IMR-90 (cell line): ENCODE results near the gene PDXK. TPM values are rescaled to one million over a fixed set of nuclear protein-coding genes. Genes with fewer than 3 reads are reported as not detected.

Experiments used
- ATAC-seq: fragments of 200-7000 bp; cut with Tn5 transposase; 2 replicates; pipeline ENCODE4 v1.9.1; 2020; ENCODE audit warnings: low read depth, mild to moderate bottlenecking, moderate library complexity
- BruUV-seq: library from RNA; stranded (reverse); fragments of 400-500 nt; replicated peaks from 2 replicates; lab custom pipeline; 2021; lab: Mats Ljungman, UMichigan
- CTCF ChIA-PET: fragments of 300-600 bp; formaldehyde crosslinking; extraction: SDS; loops from one replicate; lab custom pipeline; 2021; ENCODE audit warnings: antibody characterized with exemption; lab: Yijun Ruan, JAX
- POLR2A ChIA-PET: fragments of 300-600 bp; sonication (Branson Sonifier 250); formaldehyde crosslinking; loops from one replicate; lab custom pipeline; 2022; ENCODE audit warnings: antibody characterized with exemption; ENCODE audit not compliant: unreplicated experiment; lab: Charles Lee
- DNase-seq: peaks from one replicate; pipeline ENCODE4 v3.0.0; 2013
- H2AFZ ChIP-seq: replicated peaks from 2 replicates; pipeline ENCODE3; 2013; ENCODE audit warnings: low read length, mild to moderate bottlenecking; ENCODE audit not compliant: poor library complexity
- H2AK5ac ChIP-seq: 2 replicates; pipeline ENCODE4 v1.6.1; 2013; ENCODE audit warnings: low read depth, low read length, inconsistent platforms
- H2AK9ac ChIP-seq: replicated peaks from 2 replicates; pipeline ENCODE3; 2013; ENCODE audit warnings: mild to moderate bottlenecking, low read depth, low read length, moderate library complexity; ENCODE audit not compliant: poor library complexity
- H2BK120ac ChIP-seq: 2 replicates; pipeline ENCODE4 v1.6.1; 2013; ENCODE audit warnings: low read depth, low read length, inconsistent platforms
- H2BK15ac ChIP-seq: 3 replicates; pipeline ENCODE4 v1.6.1; 2013; ENCODE audit warnings: low read depth, low read length, inconsistent platforms
- H2BK20ac ChIP-seq: 2 replicates; pipeline ENCODE4 v1.6.1; 2013; ENCODE audit warnings: low read depth, mild to moderate bottlenecking, inconsistent platforms, low read length, moderate library complexity
- H2BK5ac ChIP-seq: 2 replicates; pipeline ENCODE4 v1.6.1; 2013; ENCODE audit warnings: mild to moderate bottlenecking, low read depth, low read length, inconsistent platforms; ENCODE audit not compliant: poor library complexity, severe bottlenecking
- H3K14ac ChIP-seq: replicated peaks from 2 replicates; pipeline ENCODE4 v1.6.1; 2013; ENCODE audit warnings: low read depth, low read length, inconsistent platforms
- H3K18ac ChIP-seq: 2 replicates; pipeline ENCODE4 v1.6.1; 2013; ENCODE audit warnings: low read depth, low read length, control low read depth
- H3K23ac ChIP-seq: 2 replicates; pipeline ENCODE4 v1.6.1; 2013; ENCODE audit warnings: low read depth, low read length, inconsistent platforms
- H3K27ac ChIP-seq: 2 replicates; pipeline ENCODE4 v1.5.1; 2013; ENCODE audit warnings: mild to moderate bottlenecking, control low read depth, low read length; ENCODE audit not compliant: insufficient read depth
- H3K27me3 ChIP-seq: 2 replicates; pipeline ENCODE4 v1.6.1; 2013; ENCODE audit warnings: low read length; ENCODE audit not compliant: control insufficient read depth, insufficient read depth
- H3K36me3 ChIP-seq: 2 replicates; pipeline ENCODE4 v1.6.1; 2013; ENCODE audit warnings: low read length, mixed read lengths; ENCODE audit not compliant: control insufficient read depth, insufficient read depth
- H3K4ac ChIP-seq: 2 replicates; pipeline ENCODE4 v1.6.1; 2013; ENCODE audit warnings: low read depth, low read length, inconsistent platforms
- H3K4me1 ChIP-seq: 2 replicates; pipeline ENCODE4 v1.6.1; 2013; ENCODE audit warnings: low read length, mixed read lengths; ENCODE audit not compliant: control insufficient read depth, insufficient read depth
- H3K4me2 ChIP-seq: 2 replicates; pipeline ENCODE4 v1.6.1; 2013; ENCODE audit warnings: low read depth, mild to moderate bottlenecking, control low read depth, low read length, moderate library complexity
- H3K4me3 ChIP-seq: 2 replicates; pipeline ENCODE4 v1.5.1; 2013; ENCODE audit warnings: low read depth, mild to moderate bottlenecking, control low read depth, low read length, moderate library complexity; ENCODE audit not compliant: insufficient read depth
- H3K56ac ChIP-seq: 2 replicates; pipeline ENCODE4 v1.6.1; 2013; ENCODE audit warnings: low read length, inconsistent platforms; ENCODE audit not compliant: insufficient read depth; ENCODE audit errors: extremely low read depth
- H3K79me1 ChIP-seq, 2 experiments: 2 replicates each; pipeline ENCODE4 v1.6.1; 2013; ENCODE audit warnings: low read length in 2 of 2, inconsistent platforms in 1 of 2, low read depth in 1 of 2
- H3K9ac ChIP-seq: 2 replicates; pipeline ENCODE4 v1.6.1; 2013; ENCODE audit warnings: low read depth, low read length, control low read depth
- H3K9me1 ChIP-seq: 2 replicates; pipeline ENCODE4 v1.6.1; 2013; ENCODE audit warnings: low read length, inconsistent platforms; ENCODE audit not compliant: insufficient read depth
- H3K9me3 ChIP-seq: 2 replicates; pipeline ENCODE4 v1.6.1; 2013; ENCODE audit warnings: low read length; ENCODE audit not compliant: control insufficient read depth, insufficient read depth
- H4K20me1 ChIP-seq: 2 replicates; pipeline ENCODE4 v1.6.1; 2013; ENCODE audit warnings: low read length, inconsistent platforms; ENCODE audit not compliant: insufficient read depth
- H4K5ac ChIP-seq: 2 replicates; pipeline ENCODE4 v1.6.1; 2013; ENCODE audit warnings: mild to moderate bottlenecking, low read depth, low read length, control low read depth
- H4K8ac ChIP-seq, 2 experiments: 2 replicates each; pipeline ENCODE4 v1.6.1; 2013; ENCODE audit warnings: low read depth in 2 of 2, low read length in 2 of 2, control low read depth in 1 of 2, inconsistent platforms in 1 of 2
- H4K91ac ChIP-seq: 2 replicates; pipeline ENCODE4 v1.6.1; 2013; ENCODE audit warnings: low read depth, low read length, inconsistent platforms; ENCODE audit not compliant: insufficient read depth
- CEBPB ChIP-seq: IDR thresholded peaks from 2 replicates; pipeline ENCODE4 v1.6.1; 2012; ENCODE audit warnings: low read depth, low read length, improper control_type of control experiment
- CHD1 ChIP-seq: IDR thresholded peaks from 2 replicates; pipeline ENCODE4 v1.6.1; 2012; ENCODE audit warnings: low read depth, low read length, improper control_type of control experiment
- FOS ChIP-seq: fragments of 150-350 bp; IDR thresholded peaks from 2 replicates; pipeline ENCODE4 v1.6.1; 2016; ENCODE audit warnings: low read depth, low read length
- MXI1 ChIP-seq: IDR thresholded peaks from 2 replicates; pipeline ENCODE4 v1.6.1; 2012; ENCODE audit warnings: low read depth, mild to moderate bottlenecking, low read length, moderate library complexity, borderline replicate concordance
- NFE2L2 ChIP-seq: fragments of 150-350 bp; IDR thresholded peaks from 2 replicates; pipeline ENCODE4 v1.6.1; 2016; ENCODE audit warnings: low read depth, mild to moderate bottlenecking, low read length
- RAD21 ChIP-seq: IDR thresholded peaks from 2 replicates; pipeline ENCODE4 v1.6.1; 2012; ENCODE audit warnings: low read length, improper control_type of control experiment
- RCOR1 ChIP-seq: IDR thresholded peaks from 2 replicates; pipeline ENCODE4 v1.6.1; 2012; ENCODE audit warnings: mild to moderate bottlenecking, low read length, improper control_type of control experiment; ENCODE audit not compliant: insufficient replicate concordance
- RFX5 ChIP-seq: IDR thresholded peaks from 2 replicates; pipeline ENCODE4 v1.8.0; 2012; ENCODE audit warnings: low read depth, mild to moderate bottlenecking, low read length, moderate library complexity
- SMC3 ChIP-seq: fragments of 150-350 bp; IDR thresholded peaks from 2 replicates; pipeline ENCODE4 v1.6.1; 2016; ENCODE audit warnings: low read depth, mild to moderate bottlenecking, antibody characterized with exemption, low read length, moderate library complexity
- USF2 ChIP-seq: fragments of 150-350 bp; IDR thresholded peaks from 2 replicates; pipeline ENCODE4 v1.6.1; 2017; ENCODE audit warnings: mild to moderate bottlenecking, antibody characterized with exemption, low read length, low read depth
- WGBS, 2 experiments: methylation state at CpG; one replicate each; pipeline versions ENCODE4 v1.1.5 to v1.1.7; 2013; ENCODE audit warnings: missing lambda C conversion rate in 2 of 2; ENCODE audit not compliant: insufficient read length in 1 of 2; ENCODE audit errors: extremely low coverage in 2 of 2; 5-methylcytosine and 5-hydroxymethylcytosine counted together
- dilution Hi-C: fragments of 300-500 bp; cut with HindIII; formaldehyde crosslinking; loops from one replicate; pipeline ENCODE4 v1.14.3; 2018; ENCODE audit warnings: low sequenced_read_pairs; ENCODE audit not compliant: unreplicated experiment
- in situ Hi-C: fragments of 300-500 bp; cut with MboI; formaldehyde crosslinking; loops from 3 replicates; pipeline ENCODE4 v1.14.3; 2019; ENCODE audit warnings: low sequenced_read_pairs, inconsistent platforms, mixed read lengths
- intact Hi-C: fragments of 100-400 bp; cut with micrococcal nuclease; formaldehyde crosslinking; loops from 2 replicates; pipeline ENCODE4 v1.10.0; 2022
- polyA plus RNA-seq, 3 experiments: library from polyadenylated mRNA; depleted of rRNA; stranded (reverse); fragments of >200 nt; gene quantifications; 2 replicates each; pipeline ENCODE4 v1.2.3, GENCODE V29; 2012; ENCODE audit warnings: low replicate concordance in 1 of 3
- total RNA-seq: library from RNA; depleted of rRNA; stranded (reverse); fragments of >200 nt; gene quantifications from 2 replicates; pipeline ENCODE4 v1.2.3, GENCODE V29; 2012

PDXK gene
- total and polyA plus RNA-seq, 2 of the 4 experiments (the other 2 are of a cell fraction): 155 to 312 TPM

GRCh38 chr21:43803558-43804300, 84.8 kb downstream of the PDXK start:
- Histone ChIP-seq H3K56ac (no peak overlapping the region), H2BK15ac (no peak overlapping the region), H4K91ac (no peak overlapping the region), H3K27me3 (no peaks in the 10 kb centered on the region), H3K36me3 (peaks cover 52% of the 10 kb centered on the region), H2BK120ac (no peak overlapping the region), H3K14ac (no peak overlapping the region), H4K5ac (no peak overlapping the region), H3K23ac (no peak overlapping the region), H3K9ac (no peak overlapping the region), H3K9me3 (no peaks in the 10 kb centered on the region), H3K4me2 (no peak overlapping the region), H2BK5ac (no peak overlapping the region), H3K4me3 (no peak overlapping the region), H3K4ac (no peak overlapping the region), H3K27ac (no peak overlapping the region), H2AK9ac (no peak overlapping the region), H3K4me1 (no peaks in the 10 kb centered on the region), H2BK20ac (no peak overlapping the region), H2AK5ac (no peak overlapping the region), H3K18ac (no peak overlapping the region), H4K20me1 (no peaks in the 10 kb centered on the region; the same call in none of the 2 replicates), H2AFZ (no peak overlapping the region), H4K8ac (no peak overlapping the region), H3K79me1 (no peaks in the 10 kb centered on the region), H3K9me1 (no peaks in the 10 kb centered on the region)
- TF ChIP-seq MXI1: no peak
- TF ChIP-seq RFX5: no peak
- TF ChIP-seq CEBPB: no peak
- TF ChIP-seq CHD1: no peak
- no peak for TF ChIP-seq NFE2L2
- no peak for TF ChIP-seq USF2
- no peak for TF ChIP-seq FOS
- no peak for TF ChIP-seq RCOR1
- TF ChIP-seq RAD21: no peak
- no peak for TF ChIP-seq SMC3
- dilution Hi-C loops (no loop called here), in situ Hi-C loops (no loop called here), intact Hi-C loops (no loop called here)
- ATAC-seq: no peak
- ChIA-PET CTCF (no interaction called here), POLR2A (no interaction called here)
- DNase-seq: no peak
- BruUV-seq: no TSS peak
- WGBS, 2 experiments: 94% methylated on average over 10 of the region's 33 CpGs; no CpG with 5 or more reads in 1 of the 2 experiments
